ENCODE data around the gene BUB1B. TPM values are rescaled to one million over a fixed set of nuclear protein-coding genes. Genes with fewer than 3 reads are reported as not detected.

BUB1B gene
- total and polyA plus RNA-seq, 2 donors = 0.27 to 23.8 TPM

DNA sequence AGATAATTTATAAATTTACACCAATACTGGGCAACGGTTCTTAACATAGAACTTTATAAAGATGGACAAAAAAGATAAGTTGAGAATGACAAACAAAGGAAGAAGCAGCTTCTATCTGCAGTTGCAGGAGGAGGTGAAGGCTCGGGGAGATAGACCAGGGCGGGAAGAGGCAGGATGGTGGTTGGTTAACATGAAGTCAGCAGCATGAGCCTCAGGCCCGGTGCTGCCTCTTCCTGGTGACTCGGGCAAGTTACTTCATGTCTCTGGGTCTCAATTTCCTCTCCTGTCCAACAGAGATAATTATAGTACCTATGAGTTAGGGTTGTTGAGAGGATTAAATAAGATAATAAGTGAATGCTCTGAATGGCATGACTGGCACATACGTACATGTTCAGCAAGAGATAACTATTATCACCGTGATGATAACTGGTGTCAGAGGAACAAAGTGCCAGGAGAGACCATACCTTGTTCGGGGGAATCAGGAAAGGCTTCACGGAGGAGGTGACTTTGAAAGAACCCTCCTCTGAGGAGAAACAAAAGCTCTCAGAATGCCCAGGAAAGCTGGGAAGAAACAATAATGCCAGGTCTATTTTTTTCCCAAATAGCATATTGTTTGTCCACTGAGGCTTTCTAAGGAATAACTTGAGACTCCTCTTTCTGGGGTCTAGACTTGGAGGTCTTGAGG lies 82.4 kb downstream of the BUB1B start:
- no peak overlapping the region for H3K27ac ChIP-seq (ENCODE audit: low read depth)
- H3K4me1 ChIP-seq (ENCODE audit: insufficient read depth) = no peaks in the 10 kb centered on the region
- DNase-seq (ENCODE audit: extremely low spot score) = no peak
- no peak overlapping the region for H3K4me3 ChIP-seq (ENCODE audit: low read depth, low read length)
- WGBS = 81% methylated on average over 9 of the region's 9 CpGs
- no peaks in the 10 kb centered on the region for H3K36me3 ChIP-seq (ENCODE audit: insufficient read depth)

- H3K4me1 ChIP-seq (ENCODE audit: insufficient read depth) = no peaks in the 10 kb centered on the region
- 70% methylated on average over 5 of the region's 5 CpGs for WGBS
- H3K4me3 ChIP-seq (ENCODE audit: low read depth, low read length) = no peak overlapping the region
- no peaks in the 10 kb centered on the region for H3K36me3 ChIP-seq (ENCODE audit: insufficient read depth)
- no peak overlapping the region for H3K27ac ChIP-seq (ENCODE audit: low read depth)
- peak; percentile 51 for DNase-seq (ENCODE audit: extremely low spot score)
Measured at GRCh38 chr15:40244961-40245523, 84.2 kb downstream of the BUB1B start.

DNA sequence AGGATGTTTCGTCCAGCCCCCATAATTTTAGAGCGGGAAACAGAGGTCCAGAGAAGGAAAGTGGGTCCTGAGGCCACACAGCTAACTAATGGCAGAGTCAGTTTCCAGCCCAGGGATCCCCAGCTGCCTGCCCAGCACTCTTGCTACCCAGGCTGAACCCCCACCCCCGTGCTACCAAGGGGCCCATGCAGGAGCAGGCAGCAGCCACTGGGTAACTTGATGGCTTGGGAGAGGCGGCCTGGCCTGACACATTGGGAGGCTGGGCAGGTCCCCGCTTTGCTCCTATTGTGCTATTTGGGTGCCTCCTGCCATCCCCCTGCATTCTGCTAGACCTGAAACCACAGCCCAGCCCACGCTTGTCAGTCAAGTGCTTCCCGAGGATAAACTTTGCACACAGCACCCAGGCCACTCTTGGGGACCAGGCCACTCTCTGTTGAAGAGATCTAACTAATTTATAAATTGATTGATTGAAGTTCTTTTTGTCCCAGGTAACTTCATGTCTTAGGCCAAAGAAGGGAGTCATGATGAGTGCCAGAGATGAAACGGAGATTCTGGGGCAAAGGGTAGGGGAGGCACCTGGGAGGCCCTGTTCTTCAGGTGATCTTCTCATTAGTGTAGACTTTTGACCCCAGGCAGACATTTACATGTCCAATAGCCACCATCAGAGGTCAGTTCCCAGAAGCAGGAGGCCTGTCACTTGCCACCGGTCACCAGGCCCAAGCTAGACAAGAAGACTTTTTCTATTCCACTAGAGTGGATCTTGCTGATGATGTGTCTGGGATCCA lies 85.0 kb downstream of the BUB1B start:
- H3K4me3 ChIP-seq (ENCODE audit: low read depth, low read length) = no peak overlapping the region
- DNase-seq (ENCODE audit: extremely low spot score) = no peak
- H3K36me3 ChIP-seq (ENCODE audit: insufficient read depth) = no peaks in the 10 kb centered on the region
- H3K27ac ChIP-seq (ENCODE audit: low read depth) = no peak overlapping the region
- no peaks in the 10 kb centered on the region for H3K4me1 ChIP-seq (ENCODE audit: insufficient read depth)
- WGBS = 89% methylated on average over 9 of the region's 9 CpGs

GRCh38 chr15:40246496-40247280 lies 85.8 kb downstream of the BUB1B start:
- 90% methylated on average over 8 of the region's 8 CpGs for WGBS
- Histone ChIP-seq H3K4me3 (ENCODE audit: low read depth, low read length) (no peak overlapping the region), H3K4me1 (ENCODE audit: insufficient read depth) (no peaks in the 10 kb centered on the region), H3K27ac (ENCODE audit: low read depth) (no peak overlapping the region), H3K36me3 (ENCODE audit: insufficient read depth) (no peaks in the 10 kb centered on the region)
- DNase-seq (ENCODE audit: extremely low spot score) = no peak

GRCh38 chr15:40247406-40247971 lies 86.6 kb downstream of the BUB1B start:
- DNase-seq (ENCODE audit: extremely low spot score) = no peak
- Histone ChIP-seq H3K4me3 (ENCODE audit: low read depth, low read length) (no peak overlapping the region), H3K4me1 (ENCODE audit: insufficient read depth) (no peaks in the 10 kb centered on the region), H3K36me3 (ENCODE audit: insufficient read depth) (no peaks in the 10 kb centered on the region), H3K27ac (ENCODE audit: low read depth) (no peak overlapping the region)
- 91% methylated on average over 12 of the region's 12 CpGs for WGBS

DNA sequence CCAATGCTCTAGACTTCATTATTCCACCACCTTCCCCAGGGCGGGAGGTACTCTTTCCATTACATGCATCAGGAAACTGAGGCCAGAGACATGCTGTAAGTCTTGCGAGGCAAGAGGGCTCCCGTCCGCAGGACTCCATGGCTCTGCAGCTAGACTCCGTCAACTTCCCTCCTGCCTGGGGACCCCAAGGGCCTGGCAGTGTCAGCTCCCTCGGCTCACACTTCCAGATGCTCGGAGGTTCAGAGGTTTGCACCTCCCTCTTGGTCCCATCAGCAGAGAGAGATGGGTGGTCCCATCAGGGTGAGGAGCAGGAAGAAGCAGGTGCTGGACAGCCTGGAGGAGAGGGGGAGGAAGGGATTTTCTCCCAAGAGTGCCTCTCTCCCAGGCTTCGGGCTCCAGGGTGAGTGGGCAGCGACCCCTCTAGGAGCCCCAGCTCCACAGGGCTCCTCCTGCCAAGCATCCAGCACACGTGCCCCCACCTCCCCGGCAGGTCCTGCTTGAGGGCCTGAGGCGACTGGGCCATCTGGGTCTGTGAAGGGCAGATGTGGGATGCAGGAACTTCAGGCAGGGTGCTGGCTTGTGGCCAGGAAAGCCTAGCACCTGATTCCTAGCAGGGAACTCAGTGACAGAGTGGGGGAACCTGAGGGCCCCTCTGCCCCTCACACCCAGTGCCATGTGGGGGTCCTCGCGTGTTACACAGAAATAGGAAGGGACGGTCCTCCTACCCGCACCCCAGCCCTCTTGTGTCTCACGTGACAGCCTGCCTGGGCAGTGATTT lies 87.3 kb downstream of the BUB1B start:
- WGBS = 82% methylated on average over 17 of the region's 17 CpGs
- DNase-seq (ENCODE audit: extremely low spot score) = no peak
- Histone ChIP-seq H3K4me3 (ENCODE audit: low read depth, low read length) (no peak overlapping the region), H3K36me3 (ENCODE audit: insufficient read depth) (no peaks in the 10 kb centered on the region), H3K4me1 (ENCODE audit: insufficient read depth) (no peaks in the 10 kb centered on the region), H3K27ac (ENCODE audit: low read depth) (no peak overlapping the region)

DNA sequence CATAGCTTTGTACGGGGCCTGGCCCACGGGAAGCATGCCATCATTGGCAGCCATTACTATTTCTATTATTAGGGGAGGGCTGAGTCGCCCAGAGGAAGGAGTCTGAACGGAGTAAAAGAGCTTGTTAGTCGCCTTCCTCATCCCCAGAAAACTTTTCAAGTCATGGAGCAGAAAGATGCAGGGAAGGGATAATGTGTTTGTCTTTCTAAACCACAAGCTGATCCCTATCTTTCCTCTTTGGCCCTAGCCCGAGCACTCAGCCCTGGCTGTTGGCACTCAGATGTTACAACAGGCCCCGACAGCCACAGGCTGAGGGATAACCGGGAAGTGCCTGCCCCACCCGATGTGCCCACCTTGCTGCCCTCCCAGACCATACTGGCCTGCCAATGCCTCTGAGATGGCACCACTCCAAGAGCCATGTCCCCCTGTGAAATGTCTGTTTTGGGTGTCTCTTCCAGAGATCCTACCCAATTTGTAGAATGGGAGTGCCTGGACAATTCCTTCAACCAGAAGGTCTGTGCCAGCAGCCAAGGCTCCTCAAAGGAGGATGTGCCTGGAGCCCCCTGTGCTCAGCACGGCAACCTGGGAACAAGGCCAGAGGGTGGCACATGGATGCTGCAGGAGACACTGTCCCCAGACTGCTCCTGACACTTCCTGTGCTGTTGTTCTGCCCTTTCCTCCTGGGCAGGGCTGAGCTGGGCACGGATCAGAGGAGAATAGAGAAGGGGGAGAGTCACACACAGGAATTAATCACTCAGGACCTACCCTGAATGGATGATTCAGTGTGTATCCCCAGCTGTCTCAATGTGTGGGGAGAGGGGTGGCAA lies 88.8 kb downstream of the BUB1B start:
- no peak overlapping the region for H3K27ac ChIP-seq (ENCODE audit: low read depth)
- no peak overlapping the region for H3K4me3 ChIP-seq (ENCODE audit: low read depth, low read length)
- H3K36me3 ChIP-seq (ENCODE audit: insufficient read depth) = no peaks in the 10 kb centered on the region
- no peak for DNase-seq (ENCODE audit: extremely low spot score)
- 58% methylated on average over 11 of the region's 11 CpGs for WGBS
- H3K4me1 ChIP-seq (ENCODE audit: insufficient read depth) = no peaks in the 10 kb centered on the region

- Histone ChIP-seq H3K27ac (ENCODE audit: low read depth) (no peak overlapping the region), H3K36me3 (ENCODE audit: insufficient read depth) (no peaks in the 10 kb centered on the region), H3K4me3 (ENCODE audit: low read depth, low read length) (no peak overlapping the region), H3K4me1 (ENCODE audit: insufficient read depth) (no peaks in the 10 kb centered on the region)
- DNase-seq (ENCODE audit: extremely low spot score) = no peak
- 90% methylated on average over 8 of the region's 8 CpGs for WGBS
Measured at GRCh38 chr15:40250304-40250656, 89.4 kb downstream of the BUB1B start.

- 87% methylated on average over 13 of the region's 13 CpGs for WGBS
- DNase-seq (ENCODE audit: extremely low spot score) = no peak
- H3K4me1 ChIP-seq (ENCODE audit: insufficient read depth) = no peaks in the 10 kb centered on the region
- H3K4me3 ChIP-seq (ENCODE audit: low read depth, low read length) = no peak overlapping the region
- H3K27ac ChIP-seq (ENCODE audit: low read depth) = no peak overlapping the region
- no peaks in the 10 kb centered on the region for H3K36me3 ChIP-seq (ENCODE audit: insufficient read depth)
Measured at GRCh38 chr15:40250771-40251483, 90.1 kb downstream of the BUB1B start.

GRCh38 chr15:40251486-40252140 lies 90.7 kb downstream of the BUB1B start:
- no peak overlapping the region for H3K4me3 ChIP-seq (ENCODE audit: low read depth, low read length)
- H3K4me1 ChIP-seq (ENCODE audit: insufficient read depth) = no peaks in the 10 kb centered on the region
- no peak overlapping the region for H3K27ac ChIP-seq (ENCODE audit: low read depth)
- 91% methylated on average over 10 of the region's 10 CpGs for WGBS
- DNase-seq (ENCODE audit: extremely low spot score) = no peak
- H3K36me3 ChIP-seq (ENCODE audit: insufficient read depth) = no peaks in the 10 kb centered on the region

GRCh38 chr15:40252141-40252437 lies 91.2 kb downstream of the BUB1B start:
- WGBS = 60% methylated on average over 27 of the region's 27 CpGs
- Histone ChIP-seq H3K4me3 (ENCODE audit: low read depth, low read length) (no peak overlapping the region), H3K36me3 (ENCODE audit: insufficient read depth) (no peaks in the 10 kb centered on the region), H3K27ac (ENCODE audit: low read depth) (no peak overlapping the region), H3K4me1 (ENCODE audit: insufficient read depth) (no peaks in the 10 kb centered on the region)
- no peak for DNase-seq (ENCODE audit: extremely low spot score)
